Activated CD8-positive, alpha-beta memory T cell treated with anti-CD3 and anti-CD28 coated beads for 4 hours (primary cell): ENCODE measurements around the gene KRTAP4-7.
"Not testable (repeated sequence)": the region's sequence is repeated elsewhere in the genome, so short reads cannot be mapped to it uniquely, and the experiment has no call there.

Experiments used
- DNase-seq, 2 donors: peaks; one replicate each; pipeline ENCODE4 v3.0.0-alpha.2; 2020; ENCODE audit warnings: low read depth in 2 of 2

The KRTAP4-7 gene

GRCh38 chr17:41084100-41084856, at the start of gene KRTAP4-7:
Gene KRTAP4-7 (plus strand): TSS chr17:41084150. CDS start chr17:41084207, 57 bp downstream.
- DNase-seq: not testable (repeated sequence)

- DNase-seq: not testable (repeated sequence)
These were observed 49.5 kb upstream of the KRTAP4-7 start, which contains the start of gene KRTAP1-3 for GRCh38 chr17:41034346-41034935. Gene KRTAP1-3 (minus strand): TSS chr17:41034874. CDS start chr17:41034821, 53 bp downstream.

DNA sequence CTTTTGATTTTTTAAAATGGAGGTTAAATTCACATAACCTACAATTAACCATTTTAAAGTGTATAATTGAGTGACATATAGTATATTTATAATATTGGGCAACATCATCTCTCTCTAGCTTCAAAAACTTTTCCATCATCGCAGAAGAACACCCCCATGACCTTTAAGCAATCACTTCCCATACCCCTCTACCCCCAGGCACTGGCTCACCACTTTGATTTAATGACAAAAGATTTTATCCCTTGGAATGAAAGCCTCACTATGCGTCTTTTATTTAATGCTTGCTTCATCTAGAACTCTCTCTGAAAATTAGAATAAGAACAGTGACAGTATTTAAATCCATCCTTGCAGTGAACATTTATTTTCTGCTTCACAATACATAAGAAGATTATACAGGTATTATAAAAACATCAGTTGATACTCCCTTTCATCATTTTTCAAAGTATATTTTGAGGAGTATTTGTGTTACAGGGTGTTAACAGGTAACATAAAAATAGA, 46.0 kb upstream of the KRTAP4-7 start:
- no peak for DNase-seq

DNA sequence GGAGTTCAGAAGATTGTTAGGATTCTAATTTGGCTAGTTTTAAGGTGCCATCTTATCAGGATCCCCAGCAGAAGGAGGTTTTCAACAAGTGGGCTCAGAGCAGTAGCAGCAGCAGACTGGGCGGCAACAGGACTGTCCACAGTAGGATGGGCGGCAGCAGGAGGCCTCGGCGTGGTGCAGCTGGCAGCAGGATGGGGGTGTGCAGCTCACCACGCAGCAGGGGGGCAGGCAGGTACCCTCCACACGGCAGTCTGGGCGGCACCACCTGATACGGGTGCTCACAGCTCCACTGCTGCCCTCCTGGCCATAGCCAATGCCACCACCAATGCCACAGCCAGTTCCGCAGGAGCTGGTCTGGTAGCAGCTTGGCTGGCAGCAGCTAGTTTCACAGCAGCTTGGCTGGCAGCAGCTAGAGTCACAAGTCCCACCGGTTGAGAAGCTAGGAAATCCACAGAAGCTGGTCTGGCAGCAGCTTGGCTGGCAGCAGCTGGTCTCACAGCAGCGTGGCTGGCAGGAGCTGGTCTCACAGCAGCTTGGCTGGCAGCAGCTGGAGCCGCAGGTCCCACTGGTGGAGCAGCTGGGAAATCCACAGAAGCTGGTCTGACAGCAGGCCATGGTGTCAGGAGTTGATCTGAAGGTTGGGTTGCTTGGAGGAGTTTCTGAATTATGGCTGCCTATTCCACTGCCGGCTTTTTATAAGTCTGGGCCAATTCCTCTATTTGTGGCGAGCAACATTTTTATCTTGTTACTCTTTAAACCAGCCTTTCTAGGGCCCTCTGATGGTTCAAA, 43.0 kb upstream of the KRTAP4-7 start, which contains the start of gene KRTAP1-1:
Gene KRTAP1-1, minus strand, starts transcription at position 668 of the 789 bp plus-strand sequence. Its CDS starts 53 bp downstream, at position 615.
- not testable (repeated sequence) for DNase-seq

GRCh38 chr17:41042953-41043352, 41.0 kb upstream of the KRTAP4-7 start:
- no peak for DNase-seq

- DNase-seq: not testable (repeated sequence)
These were observed 37.0 kb upstream of the KRTAP4-7 start, which contains the start of gene KRTAP2-1 for GRCh38 chr17:41046735-41047465. Gene KRTAP2-1 (minus strand): TSS chr17:41047316. CDS start chr17:41047267, 49 bp downstream.

GRCh38 chr17:41048441-41048840, 35.5 kb upstream of the KRTAP4-7 start:
- no peak for DNase-seq

GRCh38 chr17:41049110-41049509, 34.8 kb upstream of the KRTAP4-7 start:
- DNase-seq: no peak

- DNase-seq: no peak
These were observed 31.4 kb upstream of the KRTAP4-7 start for GRCh38 chr17:41052566-41052965.

DNA sequence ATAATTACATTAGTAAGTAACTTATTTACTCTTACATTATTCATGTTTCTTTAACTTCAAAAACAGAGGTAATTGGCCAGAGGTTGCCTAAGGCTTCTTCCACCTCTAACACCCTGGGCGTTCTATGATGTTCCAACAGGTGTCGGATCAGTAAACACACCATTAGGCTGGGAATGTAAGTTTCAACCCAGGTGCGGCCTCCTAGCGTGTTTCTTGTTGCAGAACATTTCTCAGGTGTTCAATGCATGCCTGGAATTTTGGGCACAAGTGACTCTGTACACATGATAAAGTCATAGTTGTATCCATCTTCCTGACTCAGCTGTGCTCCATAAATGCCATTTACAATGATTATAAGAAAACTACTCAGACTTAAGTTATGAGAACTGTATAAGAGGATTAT, 29.9 kb upstream of the KRTAP4-7 start:
- no peak for DNase-seq

- not testable (repeated sequence) for DNase-seq
These were observed 29.4 kb upstream of the KRTAP4-7 start for GRCh38 chr17:41054556-41054955.

- not testable (repeated sequence) for DNase-seq
These were observed 28.8 kb upstream of the KRTAP4-7 start, which contains the start of gene KRTAP2-2 for GRCh38 chr17:41055130-41055529. Gene KRTAP2-2 (minus strand): TSS chr17:41055230. CDS start chr17:41055211, 19 bp downstream.

DNA sequence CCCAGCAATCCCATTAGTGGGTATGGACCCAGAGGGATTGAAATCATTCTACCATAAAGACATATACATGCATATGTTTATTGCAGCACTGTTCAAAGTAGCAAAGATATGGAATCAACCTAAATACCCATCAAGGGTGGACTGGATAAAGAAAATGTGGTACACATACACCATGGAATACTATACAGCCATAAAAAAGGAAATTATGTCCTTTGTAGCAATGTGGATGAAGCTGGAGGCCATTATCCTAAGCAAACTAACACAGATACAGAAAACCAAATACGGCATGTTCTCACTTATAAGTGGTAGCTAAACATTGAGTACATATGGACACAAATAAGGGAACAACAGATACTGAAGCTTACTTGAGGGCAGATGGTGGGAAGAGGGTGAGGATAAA, 26.4 kb upstream of the KRTAP4-7 start:
- DNase-seq: no peak

GRCh38 chr17:41058741-41059140, 25.2 kb upstream of the KRTAP4-7 start:
- no peak for DNase-seq

- DNase-seq: not testable (repeated sequence)
These were observed 24.5 kb upstream of the KRTAP4-7 start for GRCh38 chr17:41059276-41060051.

DNA sequence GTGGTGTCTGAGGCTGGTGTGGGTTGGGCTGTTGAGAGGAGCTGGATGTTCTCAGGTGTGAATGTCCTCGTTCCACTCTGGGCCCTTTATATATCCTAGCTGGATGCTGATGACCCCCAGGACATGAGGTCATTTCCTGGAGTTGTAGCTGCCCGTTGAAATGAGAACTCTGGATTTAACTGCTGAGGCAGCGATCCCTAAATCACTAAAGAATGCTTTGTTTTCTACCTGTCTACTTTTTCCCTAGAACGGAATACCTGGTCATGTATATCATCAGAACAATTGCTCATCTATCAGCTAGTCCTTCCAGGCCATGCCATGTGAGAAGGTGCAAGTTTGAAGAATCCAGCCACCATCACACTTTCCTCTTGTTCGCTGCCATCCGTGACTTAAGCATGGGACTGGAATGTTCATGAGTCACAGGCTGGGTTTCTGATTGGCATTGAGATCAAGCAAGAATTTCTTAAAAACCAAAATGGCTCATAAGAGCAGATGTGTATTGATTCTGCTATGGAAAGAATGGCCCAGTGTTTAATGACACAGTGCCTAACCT, 23.8 kb upstream of the KRTAP4-7 start, which contains the start of gene KRTAP2-3:
Gene KRTAP2-3, minus strand, starts transcription at position 63 of the 553 bp plus-strand sequence. CDS start 64 bp downstream, outside the sequence.
- DNase-seq: no peak

GRCh38 chr17:41061964-41062363, 22.0 kb upstream of the KRTAP4-7 start:
- DNase-seq: no peak

DNA sequence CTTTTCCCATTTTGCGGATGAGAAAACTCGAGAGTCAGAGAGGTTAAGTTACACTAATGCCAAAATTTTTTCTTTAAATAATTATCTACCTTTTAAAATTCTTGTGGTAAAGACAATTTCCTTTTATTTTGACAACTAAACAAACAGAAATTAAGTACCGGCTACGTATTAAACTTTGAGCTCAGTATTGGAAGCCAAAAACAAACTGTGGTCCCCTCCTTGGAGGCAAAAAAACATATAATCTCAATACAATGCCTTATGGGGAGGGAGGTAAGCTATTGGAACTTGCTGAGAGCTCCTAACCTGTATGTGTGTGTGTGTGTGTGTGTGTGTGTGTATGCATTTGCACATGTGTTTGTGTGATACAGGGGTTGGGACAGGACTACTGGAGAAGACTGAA, 20.5 kb upstream of the KRTAP4-7 start:
- no peak for DNase-seq

- no peak for DNase-seq
These were observed 19.6 kb upstream of the KRTAP4-7 start for GRCh38 chr17:41064301-41064700.
